B cell (primary cell): ENCODE measurements around the gene CHAF1B. TPM values are rescaled to one million over a fixed set of nuclear protein-coding genes. Genes with fewer than 3 reads are reported as not detected.
"Not testable (repeated sequence)": the region's sequence is repeated elsewhere in the genome, so short reads cannot be mapped to it uniquely, and the experiment has no call there.

Source experiments
- ATAC-seq: fragments of 200-7000 bp; cut with Tn5 transposase; one replicate; pipeline ENCODE4 v1.10.0; 2021; ENCODE audit warnings: low read depth, mild to moderate bottlenecking, moderate number of reproducible peaks, moderate library complexity
- CTCF ChIA-PET: fragments of 350-600 bp; sonication (Branson Sonifier 250); formaldehyde crosslinking; loops from one replicate; lab custom pipeline; 2021; ENCODE audit warnings: antibody characterized with exemption, inconsistent platforms; lab: Charles Lee
- POLR2A ChIA-PET: fragments of 350-600 bp; sonication (Branson Sonifier 250); formaldehyde crosslinking; loops from one replicate; lab custom pipeline; 2021; ENCODE audit warnings: antibody characterized with exemption; lab: Charles Lee
- DNase-seq: peaks from one replicate; pipeline ENCODE4 v3.0.0; 2013
- H2AFZ ChIP-seq: 2 replicates; pipeline ENCODE4 v1.6.1; 2012; ENCODE audit warnings: mild to moderate bottlenecking, low read depth, low read length; ENCODE audit not compliant: insufficient read depth, poor library complexity, severe bottlenecking
- H3K27ac ChIP-seq, 2 donors: 1 replicate in 1 of 2; 2 replicates in 1 of 2; pipeline ENCODE4 v1.5.1; 2012 to 2013; ENCODE audit warnings: low read length in 2 of 2, mild to moderate bottlenecking in 2 of 2, moderate library complexity in 1 of 2
- H3K27me3 ChIP-seq, 4 experiments: fragments of 200-600 bp in 1 of 4; sonication (generic) in 1 of 4; replicated peaks in 1 of 4; 1 replicate in 2 of 4; 2 replicates in 2 of 4; pipeline versions ENCODE4 v1.6.1 to v1.7.0; 2013 to 2016; ENCODE audit warnings: low read length in 3 of 4, mild to moderate bottlenecking in 2 of 4, mixed read lengths in 1 of 4, moderate library complexity in 1 of 4; ENCODE audit not compliant: insufficient read depth in 4 of 4, control insufficient read depth in 3 of 4; ENCODE audit errors: control extremely low read depth in 1 of 4
- H3K36me3 ChIP-seq, 2 experiments: replicated peaks in 1 of 2; 1 replicate in 1 of 2; 2 replicates in 1 of 2; pipeline versions ENCODE4 v1.6.1 to v1.7.1; 2013; ENCODE audit warnings: low read length in 1 of 2; ENCODE audit not compliant: insufficient read depth in 2 of 2, control insufficient read depth in 1 of 2; ENCODE audit errors: control extremely low read depth in 1 of 2, extremely low read depth in 1 of 2
- H3K4me1 ChIP-seq, 2 donors: fragments of 200-600 bp in 1 of 2; sonication (generic) in 1 of 2; 1 replicate in 1 of 2; 2 replicates in 1 of 2; pipeline versions ENCODE4 v1.5.1 to v1.6.1; 2013 to 2017; ENCODE audit warnings: low read length in 2 of 2; ENCODE audit not compliant: control insufficient read depth in 2 of 2, insufficient read depth in 2 of 2
- H3K4me2 ChIP-seq: replicated peaks from 2 replicates; pipeline ENCODE3; 2012; ENCODE audit warnings: mild to moderate bottlenecking, low read depth, low read length; ENCODE audit not compliant: poor library complexity, severe bottlenecking
- H3K4me3 ChIP-seq, 5 experiments: fragments of 200-600 bp in 1 of 5; sonication (generic) in 1 of 5; 1 replicate in 3 of 5; 2 replicates in 2 of 5; pipeline versions ENCODE4 v1.5.1 to v1.7.0; 2011 to 2016; ENCODE audit warnings: low read length in 4 of 5, mild to moderate bottlenecking in 4 of 5, low read depth in 2 of 5, control low read depth in 1 of 5, moderate library complexity in 1 of 5; ENCODE audit not compliant: insufficient read depth in 1 of 5; ENCODE audit errors: control extremely low read depth in 1 of 5, extremely low read depth in 1 of 5
- H3K79me2 ChIP-seq: fragments of 200-600 bp; sonication (generic); one replicate; pipeline ENCODE4 v1.6.0; 2016; ENCODE audit warnings: low read length; ENCODE audit not compliant: control insufficient read depth, insufficient read depth
- H3K9ac ChIP-seq: fragments of 200-600 bp; sonication (generic); 2 replicates; pipeline ENCODE4 v1.6.1; 2017; ENCODE audit warnings: mild to moderate bottlenecking, low read length, moderate library complexity
- H3K9me3 ChIP-seq, 3 donors: one replicate each; pipeline versions ENCODE4 v1.6.1 to v1.7.1; 2013; ENCODE audit warnings: low read length in 2 of 3; ENCODE audit not compliant: control insufficient read depth in 2 of 3, insufficient read depth in 1 of 3; ENCODE audit errors: control extremely low read depth in 1 of 3
- H4K20me1 ChIP-seq: 2 replicates; pipeline ENCODE4 v1.6.0; 2012; ENCODE audit warnings: mild to moderate bottlenecking, low read length; ENCODE audit not compliant: insufficient read depth, control insufficient read depth, poor library complexity, severe bottlenecking
- H3K27ac Mint-ChIP-seq: one replicate; pipeline ENCODE4 v1.8.0; 2021; ENCODE audit warnings: mixed read lengths
- H3K27me3 Mint-ChIP-seq: one replicate; pipeline ENCODE4 v1.8.0; 2021; ENCODE audit warnings: mixed read lengths
- H3K4me1 Mint-ChIP-seq: one replicate; pipeline ENCODE4 v1.8.0; 2021; ENCODE audit warnings: mixed read lengths
- H3K4me3 Mint-ChIP-seq: one replicate; pipeline ENCODE4 v1.8.0; 2021; ENCODE audit warnings: mixed read lengths
- H3K9me3 Mint-ChIP-seq: one replicate; pipeline ENCODE4 v1.8.0; 2022; ENCODE audit warnings: mixed read lengths; ENCODE audit not compliant: insufficient read depth
- CTCF ChIP-seq: fragments of 200-600 bp; IDR thresholded peaks from one replicate; pipeline ENCODE4 v1.8.0; 2022; ENCODE audit warnings: antibody characterized with exemption, mild to moderate bottlenecking
- EZH2 ChIP-seq: IDR thresholded peaks from 2 replicates; pipeline ENCODE4 v1.6.1; 2012; ENCODE audit warnings: borderline replicate concordance, low read depth, mild to moderate bottlenecking, moderate library complexity, low read length; ENCODE audit not compliant: insufficient read depth, poor library complexity, severe bottlenecking
- WGBS: methylation state at CpG from one replicate; pipeline ENCODE4 v1.1.5; 2013; ENCODE audit warnings: missing lambda C conversion rate; ENCODE audit not compliant: insufficient coverage; 5-methylcytosine and 5-hydroxymethylcytosine counted together
- intact Hi-C: fragments of 100-400 bp; cut with micrococcal nuclease; formaldehyde crosslinking; loops from one replicate; pipeline ENCODE4 v1.10.0; 2022
- polyA plus RNA-seq: library from polyadenylated mRNA; depleted of rRNA; stranded (reverse); fragments of >200 nt; gene quantifications from 2 replicates; pipeline ENCODE4 v1.2.3, GENCODE V29; 2012
- total RNA-seq, 2 donors: library from RNA; stranded (reverse); fragments of 120-200 nt in 1 of 2; gene quantifications; 1 replicate in 1 of 2; 2 replicates in 1 of 2; pipeline versions ENCODE4 v1.2.3 to v1.2.4, GENCODE V29; 2013 to 2022

The CHAF1B gene
- total and polyA plus RNA-seq, 2 donors (not counting 1 experiment from before 2014, with no cell fraction given) = 1.1 to 1.9 TPM

DNA sequence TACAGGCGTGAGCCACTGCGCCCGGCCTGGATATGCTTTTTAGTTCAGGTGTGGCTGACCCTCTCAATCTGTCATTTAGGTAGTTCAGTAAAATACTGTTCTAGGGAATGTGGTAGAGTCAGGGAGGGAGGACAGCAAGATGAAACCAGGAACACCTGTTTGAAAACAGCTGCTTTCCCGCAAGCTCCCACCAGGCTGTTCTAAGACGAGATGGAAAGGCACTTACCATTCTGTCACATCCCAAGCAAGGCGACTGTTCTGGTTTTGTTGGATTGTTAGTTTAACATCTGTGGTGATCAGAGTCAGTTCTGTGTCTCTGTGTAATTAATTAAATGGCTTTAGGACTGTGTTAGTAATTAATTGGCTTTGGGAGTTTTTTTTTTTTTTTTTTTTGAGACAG lies 2.9 kb downstream of the CHAF1B start:
- intact Hi-C loops = loop anchor here (5.0 kb wide), 1 partner anchor 246 kb away; no protein-coding TSS in a partner anchor

GRCh38 chr21:36388835-36389234 lies 3.6 kb downstream of the CHAF1B start:
- H3K4me1 Mint-ChIP-seq = peaks cover 6% of the 10 kb centered on the region
- H3K36me3 ChIP-seq = peaks cover 0 to 1% of the 10 kb centered on the region in 2 experiments
- WGBS = 94% methylated on average over 10 of the region's 10 CpGs
- H3K4me1 ChIP-seq = peaks cover 4 to 9% of the 10 kb centered on the region in 2 donors
- CTCF ChIA-PET = interaction anchor here (1.0 kb wide), 1 partner anchor 248 kb away, joined by 3 read pairs; no protein-coding TSS in a partner anchor
- intact Hi-C loops = loop anchor here (5.0 kb wide), 1 partner anchor 247 kb away; no protein-coding TSS in a partner anchor
- no peak overlapping the region for H3K4me2 ChIP-seq
- DNase-seq (peak; percentile 12), ATAC-seq (no peak)
- H3K79me2 ChIP-seq = no peaks in the 10 kb centered on the region
- no peak for TF ChIP-seq CTCF
- TF ChIP-seq EZH2 = no peak
- no peak overlapping the region for H3K27ac Mint-ChIP-seq
- H4K20me1 ChIP-seq = no peaks in the 10 kb centered on the region
- no peaks in the 10 kb centered on the region for H3K27me3 ChIP-seq
- no peaks in the 10 kb centered on the region for H3K27me3 Mint-ChIP-seq
- H3K27ac ChIP-seq = no peak overlapping the region
- H3K9me3 ChIP-seq = peaks cover 0 to 15% (median 0%) of the 10 kb centered on the region in 3 donors
- no peak overlapping the region for H3K4me3 ChIP-seq
- H3K9ac ChIP-seq = no peak overlapping the region
- POLR2A ChIA-PET = no interaction called here
- H3K4me3 Mint-ChIP-seq = no peak overlapping the region
- no peaks in the 10 kb centered on the region for H3K9me3 Mint-ChIP-seq
- H2AFZ ChIP-seq = no peak overlapping the region

More for the DNA sequence above, 2.9 kb downstream of the CHAF1B start:
- no peaks in the 10 kb centered on the region for H3K27me3 ChIP-seq
- TF ChIP-seq CTCF (no peak), EZH2 (no peak)
- POLR2A ChIA-PET = no interaction called here
- no peak overlapping the region for H3K4me3 ChIP-seq
- 93% methylated on average over 3 of the region's 6 CpGs for WGBS
- no peak overlapping the region for H3K27ac ChIP-seq
- no peak overlapping the region for H3K4me2 ChIP-seq
- H3K4me1 Mint-ChIP-seq = peaks cover 6% of the 10 kb centered on the region
- DNase-seq (no peak), ATAC-seq (no peak)
- H3K9me3 Mint-ChIP-seq = no peaks in the 10 kb centered on the region
- H3K9ac ChIP-seq = no peak overlapping the region
- no peaks in the 10 kb centered on the region for H3K27me3 Mint-ChIP-seq
- CTCF ChIA-PET = no interaction called here
- peaks cover 0 to 1% of the 10 kb centered on the region in 2 experiments for H3K36me3 ChIP-seq
- H3K4me1 ChIP-seq = peaks cover 4 to 9% of the 10 kb centered on the region in 2 donors
- H3K27ac Mint-ChIP-seq = no peak overlapping the region
- H4K20me1 ChIP-seq = no peaks in the 10 kb centered on the region
- H3K4me3 Mint-ChIP-seq = no peak overlapping the region
- H3K79me2 ChIP-seq = no peaks in the 10 kb centered on the region
- H3K9me3 ChIP-seq = peaks cover 0 to 11% (median 0%) of the 10 kb centered on the region in 3 donors
- no peak overlapping the region for H2AFZ ChIP-seq

DNA sequence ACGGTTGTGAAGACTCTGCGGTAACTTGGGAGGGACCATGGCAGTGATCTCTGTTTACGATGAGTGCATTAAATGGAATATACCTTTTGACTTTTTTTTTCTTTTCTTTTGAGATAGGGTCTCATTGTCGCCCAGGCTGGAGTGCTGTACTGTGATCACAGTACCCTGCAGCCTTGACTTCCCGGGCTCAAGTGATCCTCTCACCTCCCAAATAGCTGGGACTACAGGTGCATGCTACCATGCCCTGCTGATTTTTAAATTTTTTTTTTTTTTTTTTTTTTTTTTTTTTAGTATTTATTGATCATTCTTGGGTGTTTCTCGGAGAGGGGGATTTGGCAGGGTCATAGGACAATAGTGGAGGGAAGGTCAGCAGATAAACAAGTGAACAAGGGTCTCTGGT lies 6.5 kb downstream of the CHAF1B start:
- H3K4me3 Mint-ChIP-seq, H3K27ac ChIP-seq, H3K4me3 ChIP-seq, DNase-seq, H2AFZ ChIP-seq, H3K9ac ChIP-seq, CTCF ChIA-PET, H3K27me3 Mint-ChIP-seq, POLR2A ChIA-PET, H3K27me3 ChIP-seq, H3K4me2 ChIP-seq, ATAC-seq, intact Hi-C loops, H3K79me2 ChIP-seq, H3K4me1 Mint-ChIP-seq, H3K27ac Mint-ChIP-seq, H3K4me1 ChIP-seq, H4K20me1 ChIP-seq, H3K9me3 Mint-ChIP-seq, H3K36me3 ChIP-seq: not testable (repeated sequence)
- WGBS = 90% methylated on average over 2 of the region's 6 CpGs
- peaks cover 0 to 12% (median 0%) of the 10 kb centered on the region in 3 donors for H3K9me3 ChIP-seq
